Panc1 (cell line): ENCODE data around the gene ATG16L2.

Experiments
- CTCF ChIP-seq: fragments of 450-650 bp; IDR thresholded peaks from 2 replicates; pipeline ENCODE4 v1.5.1; 2017; ENCODE audit warnings: mild to moderate bottlenecking
- POLR2AphosphoS5 ChIP-seq: IDR thresholded peaks from 2 replicates; pipeline ENCODE4 v1.6.1; 2012; ENCODE audit warnings: mild to moderate bottlenecking, low read depth, low read length, moderate library complexity
- REST ChIP-seq, 2 experiments: IDR thresholded peaks; 2 replicates each; pipeline ENCODE4 v1.6.1; 2011 to 2012; ENCODE audit warnings: low read depth in 2 of 2, control low read depth in 1 of 2, low read length in 1 of 2, mild to moderate bottlenecking in 1 of 2, moderate library complexity in 1 of 2; ENCODE audit not compliant: insufficient read depth in 1 of 2

GRCh38 chr11:72793076-72793424 is 21.2 kb upstream of the ATG16L2 start:
- TF ChIP-seq CTCF (no peak), REST (IDR thresholded peaks at IDR 0.05; ENCODE audit: insufficient read depth in 1 of 2, low read depth in 2 of 2, low read length in 1 of 2) (no peak), POLR2AphosphoS5 (no peak)
